AG08395 (cell line): ENCODE results near the gene CEBPZ.
"Not testable (repeated sequence)": the region's sequence is repeated elsewhere in the genome, so short reads cannot be mapped to it uniquely, and the experiment has no call there.

Experiments
- DNase-seq: peaks from one replicate; pipeline ENCODE4 v3.0.0; 2012; ENCODE audit warnings: mixed read lengths, low spot score

The CEBPZ gene

GRCh38 chr2:37231241-37232130 lies at the start of gene CEBPZ, which contains the start of gene NDUFAF7:
CEBPZ (minus strand) TSS chr2:37231596; CDS start chr2:37231567, 29 bp downstream.
NDUFAF7 (plus strand) TSS chr2:37231658; CDS start chr2:37231706, 48 bp downstream.
- peak; percentile 94 for DNase-seq

- DNase-seq: no peak
Measured at GRCh38 chr2:37276291-37276690, 44.9 kb upstream of the CEBPZ start.

- peak; percentile 4 for DNase-seq
Measured at GRCh38 chr2:37274359-37274965, 43.1 kb upstream of the CEBPZ start.

- DNase-seq: no peak
Measured at GRCh38 chr2:37271376-37272067, 40.1 kb upstream of the CEBPZ start.

- DNase-seq: no peak
Measured at GRCh38 chr2:37268111-37268510, 36.7 kb upstream of the CEBPZ start.

- no peak for DNase-seq
Measured at GRCh38 chr2:37267685-37268084, 36.3 kb upstream of the CEBPZ start.

GRCh38 chr2:37263839-37264238 lies 32.4 kb upstream of the CEBPZ start:
- DNase-seq: no peak

- no peak for DNase-seq
Measured at GRCh38 chr2:37262522-37262921, 31.1 kb upstream of the CEBPZ start.

GRCh38 chr2:37250869-37251740 lies 19.7 kb upstream of the CEBPZ start:
- DNase-seq: no peak

GRCh38 chr2:37246205-37246604 lies 14.8 kb upstream of the CEBPZ start:
- DNase-seq: no peak

- DNase-seq: no peak
Measured at GRCh38 chr2:37244755-37245154, 13.4 kb upstream of the CEBPZ start.

- no peak for DNase-seq
Measured at GRCh38 chr2:37244017-37244416, 12.6 kb upstream of the CEBPZ start.

GRCh38 chr2:37243435-37243834 lies 12.0 kb upstream of the CEBPZ start:
- DNase-seq: no peak

GRCh38 chr2:37232131-37232933 lies 936 bp upstream of the CEBPZ start:
- peak; percentile 72 for DNase-seq

GRCh38 chr2:37230581-37230980 lies 815 bp downstream of the CEBPZ start:
- DNase-seq: peak; percentile 5

GRCh38 chr2:37228788-37229187 lies 2.6 kb downstream of the CEBPZ start:
- no peak for DNase-seq

GRCh38 chr2:37226863-37227262 lies 4.5 kb downstream of the CEBPZ start:
- DNase-seq: no peak

- not testable (repeated sequence) for DNase-seq
Measured at GRCh38 chr2:37225129-37225528, 6.3 kb downstream of the CEBPZ start.

GRCh38 chr2:37224063-37224462 lies 7.3 kb downstream of the CEBPZ start:
- DNase-seq: no peak

- no peak for DNase-seq
Measured at GRCh38 chr2:37223131-37223530, 8.3 kb downstream of the CEBPZ start.

GRCh38 chr2:37219046-37219445 lies 12.3 kb downstream of the CEBPZ start:
- DNase-seq: no peak
